Activated naive CD8-positive, alpha-beta T cell treated with anti-CD3 and anti-CD28 coated beads, Interleukin-2, amount 10 ng/mL, durations not matched to agents 7 days and 5 days (primary cell): ENCODE measurements around the gene MAMDC2. TPM values are rescaled to one million over a fixed set of nuclear protein-coding genes. Genes with fewer than 3 reads are reported as not detected.

Experiments used
- ATAC-seq: fragments of 150-1000 bp; cut with Tn5 transposase; one replicate; pipeline ENCODE4 v1.10.0; 2021; ENCODE audit warnings: low read depth, moderate library complexity
- POLR2A ChIA-PET: fragments of 350-600 bp; sonication (Branson Sonifier 250); formaldehyde crosslinking; loops from one replicate; lab custom pipeline; 2021; ENCODE audit warnings: antibody characterized with exemption; lab: Charles Lee
- DNase-seq: peaks from one replicate; pipeline ENCODE4 v3.0.0; 2021
- H3K27ac Mint-ChIP-seq: one replicate; pipeline ENCODE4 v1.8.0; 2022; ENCODE audit warnings: mild to moderate bottlenecking, mixed read lengths
- H3K27me3 Mint-ChIP-seq: one replicate; pipeline ENCODE4 v1.8.0; 2022; ENCODE audit warnings: mild to moderate bottlenecking, moderate library complexity, mixed read lengths
- H3K36me3 Mint-ChIP-seq: one replicate; pipeline ENCODE4 v1.8.0; 2021; ENCODE audit warnings: mild to moderate bottlenecking, mixed read lengths
- H3K4me1 Mint-ChIP-seq: one replicate; pipeline ENCODE4 v1.8.0; 2021; ENCODE audit warnings: mixed read lengths
- H3K4me3 Mint-ChIP-seq: one replicate; pipeline ENCODE4 v1.8.0; 2022; ENCODE audit warnings: mild to moderate bottlenecking, moderate library complexity, mixed read lengths
- H3K9me3 Mint-ChIP-seq: one replicate; pipeline ENCODE4 v1.8.0; 2021; ENCODE audit warnings: mixed read lengths
- total RNA-seq, 2 experiments: library from RNA; stranded (reverse); gene quantifications; one replicate each; pipeline ENCODE4 v1.2.3, GENCODE V29; 2021

MAMDC2 gene
- total RNA-seq, 2 experiments from 2014 or later, result 0.08 TPM; not detected in 1

- no peak overlapping the region for H3K27ac Mint-ChIP-seq
- H3K4me1 Mint-ChIP-seq, result no peaks in the 10 kb centered on the region
- ATAC-seq, result no peak
- no peak for DNase-seq
- H3K9me3 Mint-ChIP-seq, result no peaks in the 10 kb centered on the region
- H3K4me3 Mint-ChIP-seq, result no peak overlapping the region
- H3K27me3 Mint-ChIP-seq, result peaks cover 3% of the 10 kb centered on the region
- H3K36me3 Mint-ChIP-seq, result no peaks in the 10 kb centered on the region
- POLR2A ChIA-PET, result no interaction called here
Observed at GRCh38 chr9:70127036-70127435, 83.4 kb downstream of the MAMDC2 start.

- no peak overlapping the region for H3K27ac Mint-ChIP-seq
- no peak for DNase-seq
Observed at GRCh38 chr9:70127540-70128416, 84.1 kb downstream of the MAMDC2 start.

DNA sequence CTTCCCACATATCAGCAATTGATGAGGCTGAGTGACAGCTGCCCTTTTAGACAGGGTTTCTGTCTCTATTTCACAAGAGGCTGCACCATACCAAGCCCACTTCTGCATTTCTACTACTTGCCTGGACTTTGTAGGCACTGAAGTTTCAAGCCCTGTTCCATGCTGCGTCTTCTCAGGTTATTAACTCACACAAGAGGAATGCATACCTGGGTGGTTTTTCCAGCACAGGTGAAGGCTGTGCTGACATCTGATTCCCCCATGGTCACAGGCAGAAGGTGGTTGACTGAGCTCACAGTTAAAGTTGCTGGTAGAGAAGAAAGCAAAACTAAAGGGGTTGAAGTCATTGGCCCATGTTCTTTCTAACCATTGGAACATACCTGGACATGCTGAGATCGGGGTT is 86.6 kb downstream of the MAMDC2 start:
- Mint-ChIP-seq H3K4me3 (no peak overlapping the region), H3K27me3 (peaks cover 3% of the 10 kb centered on the region), H3K27ac (no peak overlapping the region), H3K36me3 (no peaks in the 10 kb centered on the region), H3K4me1 (no peaks in the 10 kb centered on the region), H3K9me3 (no peaks in the 10 kb centered on the region)
- no peak for DNase-seq
- no peak for ATAC-seq
- POLR2A ChIA-PET, result no interaction called here

More at GRCh38 chr9:70127540-70128416, 84.1 kb downstream of the MAMDC2 start:
- POLR2A ChIA-PET, result no interaction called here
- Mint-ChIP-seq H3K36me3 (no peaks in the 10 kb centered on the region), H3K4me3 (no peak overlapping the region), H3K9me3 (no peaks in the 10 kb centered on the region), H3K27me3 (peaks cover 3% of the 10 kb centered on the region), H3K4me1 (no peaks in the 10 kb centered on the region)
- no peak for ATAC-seq

- Mint-ChIP-seq H3K27me3 (peaks cover 2% of the 10 kb centered on the region), H3K36me3 (no peaks in the 10 kb centered on the region), H3K9me3 (no peaks in the 10 kb centered on the region), H3K4me1 (no peaks in the 10 kb centered on the region), H3K27ac (no peak overlapping the region), H3K4me3 (no peak overlapping the region)
- DNase-seq, result no peak
- POLR2A ChIA-PET, result no interaction called here
- ATAC-seq, result no peak
Observed at GRCh38 chr9:70131296-70131695, 87.6 kb downstream of the MAMDC2 start.

DNA sequence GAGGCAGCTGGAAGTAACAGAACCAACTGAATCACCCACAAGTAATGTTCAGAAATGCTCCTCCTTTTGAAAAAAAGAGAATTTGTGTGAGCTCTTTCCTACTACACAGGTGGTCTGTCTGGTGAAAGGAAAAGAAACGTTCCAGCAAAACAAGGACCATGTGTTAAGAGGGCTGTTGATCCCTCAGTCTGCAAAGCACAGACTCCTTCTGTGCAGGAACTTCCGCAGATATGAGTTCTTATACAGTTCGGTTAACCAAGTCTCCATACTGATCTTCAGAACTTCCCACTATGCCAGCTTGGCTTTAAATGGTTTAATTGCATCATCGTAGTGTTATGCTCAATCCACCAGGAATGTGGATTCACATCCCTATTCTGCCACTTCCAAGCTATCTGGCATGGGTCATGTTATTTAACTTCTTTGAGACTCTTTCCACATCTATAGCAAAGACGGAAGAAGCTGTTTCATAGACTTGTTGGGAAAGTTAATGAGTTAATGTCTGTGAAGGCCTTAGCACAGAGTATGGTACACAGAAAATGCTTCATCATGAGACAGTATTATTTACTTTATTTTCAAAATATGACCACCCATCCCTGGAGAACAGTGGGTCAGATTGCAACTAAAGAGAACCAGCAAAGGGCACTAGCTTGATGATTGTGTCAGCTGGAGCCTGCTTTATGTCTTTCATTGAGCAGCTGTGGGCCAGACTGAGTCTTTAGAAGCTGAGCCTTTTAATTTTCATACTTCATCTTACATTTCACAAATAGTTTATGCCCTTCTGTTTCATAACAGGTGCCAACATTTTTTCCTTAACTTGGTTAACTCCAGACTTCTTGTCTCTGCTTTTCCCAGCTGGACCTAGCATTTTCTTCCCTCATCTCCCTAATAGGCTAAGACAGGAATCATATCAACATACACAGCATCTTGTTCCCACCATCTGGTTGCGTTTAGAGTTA is 89.9 kb downstream of the MAMDC2 start:
- H3K9me3 Mint-ChIP-seq, result no peaks in the 10 kb centered on the region
- H3K4me1 Mint-ChIP-seq, result no peaks in the 10 kb centered on the region
- H3K36me3 Mint-ChIP-seq, result no peaks in the 10 kb centered on the region
- POLR2A ChIA-PET, result no interaction called here
- no peak overlapping the region for H3K27ac Mint-ChIP-seq
- H3K27me3 Mint-ChIP-seq, result peaks cover 2% of the 10 kb centered on the region
- no peak overlapping the region for H3K4me3 Mint-ChIP-seq
- DNase-seq (no peak), ATAC-seq (no peak)

DNA sequence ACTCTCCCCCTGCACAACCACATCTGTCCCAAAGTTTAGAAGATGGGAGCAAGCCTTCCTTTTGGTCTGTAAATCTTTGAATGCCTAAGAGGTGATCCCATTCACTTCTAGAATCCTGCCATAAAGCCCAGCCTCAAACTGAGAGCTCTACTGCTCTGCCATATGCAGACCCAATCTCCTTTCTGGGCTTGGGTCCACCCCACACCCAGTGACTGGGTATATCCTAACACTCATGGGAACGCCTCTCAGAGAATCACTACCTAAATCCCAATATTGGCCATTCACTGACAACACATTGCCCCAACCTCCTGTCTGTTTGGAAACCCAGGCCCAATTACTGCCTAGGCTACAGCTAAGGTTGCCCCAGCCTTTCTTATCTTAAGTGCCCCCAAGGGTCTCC is 90.7 kb downstream of the MAMDC2 start:
- no peak for ATAC-seq
- Mint-ChIP-seq H3K4me1 (no peaks in the 10 kb centered on the region), H3K9me3 (no peaks in the 10 kb centered on the region), H3K27ac (no peak overlapping the region), H3K4me3 (no peak overlapping the region), H3K27me3 (peaks cover 2% of the 10 kb centered on the region), H3K36me3 (no peaks in the 10 kb centered on the region)
- no peak for DNase-seq
- POLR2A ChIA-PET, result no interaction called here

- no peak overlapping the region for H3K27ac Mint-ChIP-seq
- POLR2A ChIA-PET, result no interaction called here
- no peaks in the 10 kb centered on the region for H3K9me3 Mint-ChIP-seq
- H3K27me3 Mint-ChIP-seq, result peaks cover 2% of the 10 kb centered on the region
- no peak overlapping the region for H3K4me3 Mint-ChIP-seq
- no peaks in the 10 kb centered on the region for H3K36me3 Mint-ChIP-seq
- no peak for ATAC-seq
- DNase-seq, result no peak
- no peaks in the 10 kb centered on the region for H3K4me1 Mint-ChIP-seq
Observed at GRCh38 chr9:70135176-70135575, 91.5 kb downstream of the MAMDC2 start.

- POLR2A ChIA-PET, result no interaction called here
- ATAC-seq, result no peak
- Mint-ChIP-seq H3K9me3 (no peaks in the 10 kb centered on the region), H3K4me3 (no peak overlapping the region), H3K27me3 (peaks cover 2% of the 10 kb centered on the region), H3K4me1 (no peaks in the 10 kb centered on the region), H3K36me3 (no peaks in the 10 kb centered on the region), H3K27ac (no peak overlapping the region)
- DNase-seq, result no peak
Observed at GRCh38 chr9:70136632-70137031, 93.0 kb downstream of the MAMDC2 start.

DNA sequence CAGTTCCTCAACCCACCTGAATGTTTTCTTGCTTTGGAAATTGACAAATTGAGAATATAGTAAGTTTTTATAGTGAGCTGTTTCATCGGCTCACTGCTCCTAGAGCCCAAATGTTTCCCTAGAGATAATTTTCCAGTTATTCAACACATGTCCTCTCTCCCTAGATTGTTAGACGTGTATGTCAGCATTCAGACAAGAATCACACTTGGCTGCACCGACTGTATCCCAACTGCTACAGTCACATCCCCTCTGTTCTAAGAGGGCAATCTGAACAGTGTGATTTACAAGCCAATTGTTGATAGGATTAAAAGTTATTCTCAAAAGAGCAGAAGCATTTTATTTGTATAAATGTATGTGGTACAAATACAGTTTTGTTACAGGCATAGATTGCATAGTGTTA is 93.9 kb downstream of the MAMDC2 start:
- ATAC-seq (no peak), DNase-seq (no peak)
- Mint-ChIP-seq H3K4me3 (no peak overlapping the region), H3K9me3 (no peaks in the 10 kb centered on the region), H3K27ac (no peak overlapping the region), H3K36me3 (no peaks in the 10 kb centered on the region), H3K27me3 (peaks cover 2% of the 10 kb centered on the region), H3K4me1 (no peaks in the 10 kb centered on the region)
- POLR2A ChIA-PET, result no interaction called here

- ATAC-seq, result no peak
- Mint-ChIP-seq H3K27ac (no peak overlapping the region), H3K4me1 (no peaks in the 10 kb centered on the region), H3K36me3 (no peaks in the 10 kb centered on the region), H3K4me3 (no peak overlapping the region), H3K9me3 (no peaks in the 10 kb centered on the region), H3K27me3 (peaks cover 12% of the 10 kb centered on the region)
- POLR2A ChIA-PET, result no interaction called here
- DNase-seq, result no peak
Observed at GRCh38 chr9:70142101-70142500, 98.5 kb downstream of the MAMDC2 start.

DNA sequence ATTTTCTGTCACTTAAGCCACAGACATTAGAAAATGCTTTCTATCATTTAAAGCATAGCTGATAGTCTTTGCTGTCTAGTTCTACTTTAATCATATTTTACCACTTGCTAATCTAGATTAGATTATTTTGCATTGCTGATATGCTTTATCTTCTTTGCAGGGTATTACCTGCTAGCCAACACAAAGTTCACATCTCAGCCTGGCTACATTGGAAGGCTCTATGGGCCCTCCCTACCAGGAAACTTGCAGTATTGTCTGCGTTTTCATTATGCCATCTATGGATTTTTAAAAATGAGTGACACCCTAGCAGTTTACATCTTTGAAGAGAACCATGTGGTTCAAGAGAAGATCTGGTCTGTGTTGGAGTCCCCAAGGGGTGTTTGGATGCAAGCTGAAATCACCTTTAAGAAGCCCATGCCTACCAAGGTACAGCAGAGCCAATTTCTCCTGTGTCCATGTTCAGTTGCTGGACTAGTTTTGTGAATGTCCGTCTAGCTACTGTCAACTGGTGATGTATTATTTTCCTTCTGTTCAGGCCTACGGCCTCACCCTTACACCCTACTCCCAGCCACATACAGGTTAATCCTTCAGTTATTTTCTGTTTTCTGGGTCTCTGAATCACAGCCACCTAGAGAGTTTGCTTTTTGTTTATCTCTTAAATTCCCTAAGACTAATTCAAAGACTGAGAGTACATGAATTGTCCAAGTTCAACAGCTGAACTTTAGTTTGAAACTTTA is 99.9 kb downstream of the MAMDC2 start:
- no peaks in the 10 kb centered on the region for H3K36me3 Mint-ChIP-seq
- H3K27me3 Mint-ChIP-seq, result peaks cover 10% of the 10 kb centered on the region
- H3K27ac Mint-ChIP-seq, result no peak overlapping the region
- DNase-seq, result no peak
- no peaks in the 10 kb centered on the region for H3K9me3 Mint-ChIP-seq
- POLR2A ChIA-PET, result no interaction called here
- no peak for ATAC-seq
- H3K4me3 Mint-ChIP-seq, result no peak overlapping the region
- no peaks in the 10 kb centered on the region for H3K4me1 Mint-ChIP-seq

DNA sequence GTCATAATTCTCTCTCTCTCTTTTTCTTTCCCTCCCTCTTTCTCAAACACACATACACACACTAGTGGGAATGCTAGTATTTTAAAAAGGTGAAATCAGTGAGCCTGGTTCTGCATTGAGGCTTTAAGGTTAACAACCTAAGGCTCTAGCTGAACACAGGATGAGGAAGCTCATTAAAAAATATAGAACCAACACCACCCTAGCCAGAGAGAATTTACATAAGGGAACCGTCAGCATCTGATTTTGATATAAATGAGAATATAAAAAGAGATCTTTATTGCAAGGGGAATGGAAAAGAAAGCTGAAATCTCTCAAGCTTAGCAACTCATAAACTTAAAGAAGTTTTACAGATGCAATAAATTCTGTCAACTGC is 100.5 kb downstream of the MAMDC2 start:
- POLR2A ChIA-PET, result no interaction called here
- no peak overlapping the region for H3K27ac Mint-ChIP-seq
- no peaks in the 10 kb centered on the region for H3K4me1 Mint-ChIP-seq
- no peaks in the 10 kb centered on the region for H3K36me3 Mint-ChIP-seq
- DNase-seq (no peak), ATAC-seq (no peak)
- no peaks in the 10 kb centered on the region for H3K9me3 Mint-ChIP-seq
- H3K4me3 Mint-ChIP-seq, result no peak overlapping the region
- H3K27me3 Mint-ChIP-seq, result peaks cover 10% of the 10 kb centered on the region

GRCh38 chr9:70145981-70146380 is 102.3 kb downstream of the MAMDC2 start:
- H3K4me3 Mint-ChIP-seq, result no peak overlapping the region
- DNase-seq (no peak), ATAC-seq (no peak)
- no peaks in the 10 kb centered on the region for H3K4me1 Mint-ChIP-seq
- H3K27me3 Mint-ChIP-seq, result peaks cover 10% of the 10 kb centered on the region
- H3K36me3 Mint-ChIP-seq, result no peaks in the 10 kb centered on the region
- H3K9me3 Mint-ChIP-seq, result no peaks in the 10 kb centered on the region
- POLR2A ChIA-PET, result no interaction called here
- H3K27ac Mint-ChIP-seq, result no peak overlapping the region
